HG03060 (cell line): ENCODE data around the gene LEMD3.

Experiments
- ATAC-seq: cut with Tn5 transposase; IDR thresholded peaks from one replicate; pipeline ENCODE4 v1.9.1; 2021; ENCODE audit warnings: low read depth, moderate number of reproducible peaks; ENCODE audit not compliant: unreplicated experiment

LEMD3 gene

DNA sequence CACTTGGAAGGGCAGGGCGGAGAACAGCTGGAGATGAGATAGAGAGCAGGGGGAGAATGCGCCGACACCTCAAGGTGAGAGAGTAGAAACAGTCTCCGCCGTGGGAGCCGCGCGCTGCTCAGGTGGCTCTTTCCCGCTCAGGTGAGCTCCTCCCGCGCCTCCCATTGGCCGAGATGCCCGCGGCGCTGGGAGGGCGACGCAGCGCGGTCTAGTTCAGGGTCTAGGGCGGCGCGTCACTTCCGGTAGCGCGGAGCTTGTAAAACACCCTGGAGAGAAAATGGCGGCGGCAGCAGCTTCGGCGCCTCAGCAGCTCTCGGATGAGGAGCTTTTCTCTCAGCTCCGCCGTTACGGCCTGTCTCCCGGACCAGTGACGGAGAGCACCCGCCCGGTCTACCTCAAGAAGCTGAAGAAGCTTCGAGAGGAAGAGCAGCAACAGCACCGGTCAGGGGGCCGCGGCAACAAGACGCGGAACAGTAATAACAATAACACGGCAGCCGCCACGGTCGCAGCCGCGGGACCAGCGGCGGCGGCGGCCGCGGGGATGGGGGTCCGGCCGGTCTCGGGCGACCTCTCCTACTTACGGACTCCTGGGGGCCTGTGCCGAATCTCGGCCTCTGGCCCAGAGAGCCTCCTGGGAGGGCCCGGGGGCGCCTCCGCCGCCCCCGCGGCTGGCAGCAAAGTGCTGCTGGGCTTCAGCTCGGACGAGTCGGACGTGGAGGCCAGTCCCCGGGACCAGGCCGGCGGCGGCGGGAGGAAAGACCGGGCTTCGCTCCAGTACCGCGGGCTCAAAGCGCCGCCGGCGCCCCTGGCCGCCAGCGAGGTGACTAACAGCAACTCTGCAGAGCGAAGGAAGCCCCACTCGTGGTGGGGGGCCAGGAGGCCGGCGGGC is at the start of gene LEMD3:
Gene LEMD3 (plus strand): TSS at position 264 of the 889 bp plus-strand sequence. CDS start 14 bp downstream, at position 278.
- peak; percentile 78 for ATAC-seq

DNA sequence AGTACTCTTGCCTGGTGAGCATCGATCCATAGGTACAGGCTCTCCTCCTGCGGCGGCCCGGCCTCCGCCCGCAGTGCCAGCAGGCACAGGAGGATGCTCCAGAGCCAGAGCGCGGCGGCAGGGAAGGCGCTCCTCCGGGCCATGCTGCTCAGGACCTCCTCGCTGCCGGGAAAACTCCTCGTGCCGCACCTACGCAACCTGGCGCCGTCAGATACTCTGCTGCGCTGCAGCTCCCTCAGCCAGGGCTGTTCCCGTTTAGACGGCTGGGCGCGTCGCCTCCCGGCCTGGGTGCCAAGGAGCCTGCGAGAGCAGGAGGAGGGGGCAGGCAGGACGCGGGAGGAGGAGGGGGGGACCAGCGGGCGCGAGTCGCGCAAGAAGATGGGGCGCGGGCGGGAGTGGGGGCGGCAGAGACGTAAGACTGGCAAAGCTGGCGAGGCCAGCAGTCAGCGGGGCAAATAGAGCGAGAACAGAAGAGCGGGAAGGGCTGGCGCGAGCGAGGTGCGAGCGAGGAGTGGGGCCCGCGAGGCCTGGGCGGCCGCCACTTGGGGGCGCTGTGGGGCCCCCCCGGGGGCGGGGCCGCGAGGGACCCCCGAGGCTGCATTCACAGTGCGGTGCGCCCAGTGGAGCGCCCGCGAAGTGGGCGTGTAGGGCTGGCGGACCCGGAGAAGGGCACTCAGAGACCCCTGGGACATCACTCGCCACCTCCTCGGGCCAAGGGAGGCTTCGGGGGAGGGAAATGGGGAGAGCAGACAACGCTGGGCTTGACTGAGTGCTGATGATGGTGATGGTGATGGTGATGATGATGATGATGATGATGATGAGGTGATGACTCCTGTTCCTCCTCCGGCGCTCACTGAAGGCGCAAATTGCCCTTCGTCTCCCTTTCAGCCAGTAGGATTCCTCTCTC is 48.1 kb upstream of the LEMD3 start, which contains the start of gene WIF1:
Gene WIF1 (minus strand): TSS at position 257 of the 907 bp plus-strand sequence. CDS start 114 bp downstream, at position 143.
- no peak for ATAC-seq

DNA sequence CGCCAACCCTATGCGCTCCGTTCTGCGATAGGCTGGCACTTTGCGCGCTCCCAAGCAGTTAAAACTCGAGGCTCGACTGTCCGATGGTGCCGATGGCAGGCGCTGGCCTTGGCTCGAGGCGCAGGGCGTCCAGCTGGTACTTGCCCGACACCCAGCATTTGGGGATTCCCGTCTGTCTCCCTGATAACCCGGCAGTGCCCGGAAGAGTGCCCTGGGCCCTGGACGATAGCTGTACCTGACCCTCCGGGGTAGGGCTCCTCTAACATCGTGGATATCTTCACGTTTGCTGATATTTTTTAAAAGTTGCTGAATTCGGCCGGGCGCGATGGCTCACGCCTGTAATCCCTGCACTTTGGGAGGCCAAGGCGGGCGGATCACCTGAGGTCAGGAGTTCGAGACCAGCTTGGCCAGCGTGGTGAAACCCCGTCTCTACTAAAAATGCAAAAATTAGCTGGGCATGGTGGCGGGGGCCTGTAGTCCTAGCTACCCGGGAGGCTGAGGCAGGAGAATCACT is 47.4 kb upstream of the LEMD3 start:
- ATAC-seq = no peak

DNA sequence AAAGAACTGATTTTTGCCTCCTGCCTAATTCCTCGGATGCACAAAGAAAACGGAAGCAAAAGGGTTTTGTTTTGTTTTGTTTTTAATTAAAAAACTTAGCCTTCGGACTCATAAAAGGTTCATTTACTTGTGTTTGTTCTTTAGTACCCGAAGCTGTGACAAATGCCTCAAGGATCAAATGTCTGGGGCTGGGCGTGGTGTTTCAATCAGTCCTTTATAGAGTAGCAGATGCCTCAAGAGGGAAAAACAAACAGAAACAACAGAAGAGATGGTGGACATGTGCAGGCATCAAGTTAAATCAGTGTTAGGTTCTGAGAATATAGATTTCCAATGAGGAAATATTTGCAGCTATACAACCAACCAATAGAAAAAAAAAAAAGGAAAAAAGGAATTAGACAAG is 46.7 kb upstream of the LEMD3 start:
- ATAC-seq = no peak

DNA sequence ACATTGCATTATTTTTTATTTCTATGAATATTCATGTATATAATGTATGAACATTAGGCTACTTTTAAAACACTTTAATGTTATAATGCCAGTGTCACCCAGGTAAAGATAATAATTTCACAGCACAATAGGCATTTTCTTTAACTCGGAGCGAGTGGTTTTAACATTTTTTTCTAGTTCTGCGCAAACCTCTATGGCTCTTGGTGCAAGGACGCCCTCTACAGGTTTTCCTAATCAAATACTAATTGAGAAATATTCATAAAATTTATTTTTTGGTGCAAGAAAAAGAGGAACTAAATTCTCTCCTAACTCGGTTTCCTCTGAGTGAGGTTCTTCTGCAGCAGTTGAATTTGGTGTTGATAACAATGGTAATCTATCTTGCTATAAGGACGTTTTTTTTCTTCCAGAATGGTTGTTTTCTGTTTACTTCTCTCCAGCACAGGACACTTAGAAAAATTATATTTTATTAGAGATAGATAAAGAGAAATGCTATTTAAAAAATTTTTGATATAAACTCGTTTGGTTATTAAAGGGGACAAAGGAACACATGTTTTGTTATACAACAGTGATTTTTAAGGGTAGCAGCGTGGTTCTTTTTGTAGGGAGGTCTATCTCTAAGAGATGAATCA is 45.8 kb upstream of the LEMD3 start:
- ATAC-seq = no peak

DNA sequence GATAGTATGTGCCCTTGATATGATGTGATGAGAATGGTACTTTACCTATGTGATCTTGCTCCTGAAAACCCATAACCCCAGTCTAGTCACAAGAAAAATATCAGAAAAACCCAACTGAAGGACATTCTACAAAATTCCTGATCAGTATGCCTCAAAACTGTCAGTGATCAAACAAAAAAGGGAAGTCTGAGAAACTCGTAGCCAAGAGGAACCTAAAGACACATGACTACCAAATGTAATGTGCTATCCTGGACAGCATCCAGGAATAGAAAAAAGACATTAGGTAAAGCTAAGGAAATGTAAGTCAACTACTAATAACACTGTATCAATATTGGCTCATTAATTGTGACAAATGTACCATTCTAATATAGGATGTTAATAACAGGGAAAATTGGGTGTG is 44.1 kb upstream of the LEMD3 start:
- no peak for ATAC-seq

DNA sequence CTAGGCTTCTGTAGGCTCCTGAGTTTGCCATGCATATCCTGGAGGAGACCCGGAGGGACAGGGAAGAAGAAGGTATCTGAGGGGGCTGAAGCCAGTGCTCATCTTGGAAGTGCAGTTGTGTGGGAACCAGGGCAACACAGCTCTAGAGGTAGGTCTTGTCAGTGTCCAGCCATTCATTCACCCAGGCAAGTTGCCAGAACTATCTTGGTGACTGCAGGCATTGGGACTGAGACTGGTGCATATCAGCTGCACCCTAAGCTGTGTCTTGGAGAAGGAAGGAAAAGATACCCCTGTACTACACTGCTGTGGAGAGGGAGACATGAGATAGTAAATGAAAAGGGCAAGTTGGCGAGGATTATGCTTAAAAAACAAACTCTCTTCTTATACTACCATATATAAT is 43.4 kb upstream of the LEMD3 start:
- no peak for ATAC-seq

DNA sequence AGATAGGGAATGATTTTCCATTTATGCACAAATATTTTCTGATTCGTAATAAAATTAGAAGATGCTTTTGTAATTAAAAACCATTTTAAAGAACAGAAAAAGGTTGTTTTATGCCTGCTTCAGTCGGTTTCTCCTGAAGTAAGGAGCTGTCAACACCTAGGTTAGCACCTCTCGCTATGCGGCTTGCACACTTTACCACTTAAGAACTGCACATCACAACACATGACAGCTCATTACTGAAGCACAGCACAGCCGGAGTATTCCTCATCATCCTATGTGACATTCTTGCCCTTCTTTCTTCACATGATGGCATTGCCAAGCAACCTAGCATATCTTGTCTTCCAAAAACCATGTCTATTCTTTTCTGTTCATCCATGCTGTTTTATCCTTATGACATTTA is 42.9 kb upstream of the LEMD3 start:
- ATAC-seq = no peak

DNA sequence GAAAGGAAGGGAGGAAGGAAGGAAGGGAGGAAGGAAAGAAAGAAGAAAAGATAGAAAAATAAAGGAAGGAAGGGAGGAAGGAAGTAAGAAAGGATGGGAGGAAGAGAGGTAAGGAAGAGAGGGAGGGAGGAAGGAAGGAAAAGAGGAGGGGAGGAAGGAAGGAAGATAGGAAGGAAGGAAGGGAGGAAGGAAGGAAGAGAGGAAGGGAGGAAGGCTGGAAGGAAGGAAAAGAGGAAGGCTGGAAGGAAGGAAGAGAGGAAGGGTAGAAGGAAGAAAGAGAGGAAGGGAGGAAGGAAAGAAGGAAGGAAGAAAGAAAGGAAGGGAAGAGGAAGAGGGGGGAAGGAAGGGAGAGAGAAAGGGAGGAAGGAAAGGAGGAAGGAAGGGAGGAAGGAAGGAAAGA is 35.5 kb upstream of the LEMD3 start:
- ATAC-seq = no peak

DNA sequence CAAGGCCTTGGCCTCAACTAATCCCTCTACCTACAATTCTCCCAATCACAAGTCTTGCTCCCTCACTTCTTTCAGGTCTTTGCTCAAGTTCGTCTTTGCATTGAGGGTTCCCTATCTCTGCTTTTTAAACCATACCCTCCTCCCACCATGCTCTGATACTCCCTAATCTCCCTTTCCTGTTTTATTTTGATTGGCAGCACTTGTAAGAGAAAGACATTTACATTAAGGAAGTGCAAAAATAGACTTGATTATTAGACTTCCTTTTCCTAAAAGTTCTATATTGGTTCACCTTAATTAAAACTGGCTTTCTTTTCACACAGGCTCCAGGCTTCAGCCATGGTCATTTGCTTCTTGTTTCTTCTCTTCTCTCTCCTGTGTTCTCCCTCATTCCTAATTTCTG is 30.0 kb upstream of the LEMD3 start:
- ATAC-seq = no peak

DNA sequence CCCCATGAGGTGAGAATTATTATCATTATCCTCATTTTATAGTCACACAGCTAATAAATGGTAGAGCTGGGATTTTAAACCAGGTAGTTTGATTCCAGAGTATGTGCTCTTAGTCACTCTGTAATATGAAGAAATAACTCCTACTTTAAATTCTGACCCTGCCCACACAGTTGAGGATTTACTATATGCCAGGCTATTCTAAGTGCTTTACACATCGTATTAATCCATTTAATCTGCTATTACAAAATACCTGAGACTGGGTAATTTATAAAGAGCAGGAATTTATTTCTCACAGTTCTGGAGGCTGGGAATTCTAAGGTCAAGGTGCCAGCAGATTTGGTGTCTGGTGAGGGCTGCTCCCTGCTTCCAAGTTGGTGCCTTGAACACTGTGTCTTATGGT is 28.6 kb upstream of the LEMD3 start:
- ATAC-seq = no peak

DNA sequence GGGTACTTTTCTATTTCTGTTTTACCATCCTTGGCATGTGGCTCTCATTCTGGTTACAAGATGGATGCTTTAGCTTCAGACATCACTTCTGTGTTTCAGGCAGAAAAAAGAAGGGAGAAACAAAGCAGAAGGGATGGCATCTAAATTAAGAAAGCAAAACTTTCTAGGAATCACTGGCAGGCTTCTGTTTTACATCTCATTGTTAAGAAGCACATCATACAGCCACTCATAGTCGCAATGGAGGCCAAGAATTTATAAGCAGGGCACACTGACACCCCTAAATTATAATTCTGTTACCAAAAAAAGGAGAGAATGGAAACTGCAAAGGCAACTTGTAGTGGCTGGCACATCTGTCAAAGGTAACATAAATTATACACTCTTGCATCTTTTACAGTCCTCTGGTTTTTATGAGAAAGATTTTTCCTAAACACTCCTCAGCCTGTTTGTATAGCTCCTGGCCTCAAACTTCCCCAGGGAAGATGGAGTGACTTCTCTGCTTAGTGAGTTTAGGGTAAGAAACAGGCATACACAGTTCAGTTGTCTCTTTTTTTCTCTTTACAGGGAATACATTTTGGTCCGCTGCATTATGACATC is 22.0 kb upstream of the LEMD3 start:
- ATAC-seq = no peak

DNA sequence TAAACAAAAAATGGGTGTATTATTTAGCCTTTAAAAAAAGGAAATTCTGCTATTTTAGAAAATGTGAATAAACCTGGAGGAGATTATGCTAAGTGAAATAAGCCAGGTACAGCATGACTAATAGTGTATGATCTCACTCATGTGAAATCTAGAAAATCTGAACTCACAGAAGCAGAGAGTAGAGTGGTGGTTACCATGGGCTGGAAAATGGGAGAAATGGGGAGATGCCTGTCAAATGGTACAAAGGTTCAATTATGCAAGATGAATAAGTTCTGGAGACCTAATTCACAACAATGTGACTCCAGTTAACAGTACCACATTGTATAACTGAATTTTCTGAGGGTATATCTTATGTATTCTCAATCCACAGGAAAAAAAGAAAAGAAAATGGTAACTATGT is 17.4 kb upstream of the LEMD3 start:
- no peak for ATAC-seq

DNA sequence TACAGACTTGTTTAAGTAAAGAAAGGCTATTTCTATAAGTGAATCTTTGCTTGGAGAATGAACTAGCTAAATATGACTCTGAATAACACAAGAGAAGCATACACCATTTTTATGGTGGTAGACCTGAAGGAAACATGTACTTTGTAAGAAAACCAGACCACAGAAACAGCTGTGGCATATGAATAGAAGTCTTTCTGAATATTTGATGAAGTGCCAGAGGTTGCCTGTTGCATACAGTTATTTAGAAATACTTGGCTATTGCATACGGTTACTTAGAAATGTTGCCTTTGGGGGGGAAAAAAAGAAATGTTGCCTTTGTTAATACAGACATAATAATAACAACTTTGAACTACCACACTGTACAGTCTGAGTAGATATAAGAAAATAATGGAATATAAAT is 16.8 kb upstream of the LEMD3 start:
- no peak for ATAC-seq

DNA sequence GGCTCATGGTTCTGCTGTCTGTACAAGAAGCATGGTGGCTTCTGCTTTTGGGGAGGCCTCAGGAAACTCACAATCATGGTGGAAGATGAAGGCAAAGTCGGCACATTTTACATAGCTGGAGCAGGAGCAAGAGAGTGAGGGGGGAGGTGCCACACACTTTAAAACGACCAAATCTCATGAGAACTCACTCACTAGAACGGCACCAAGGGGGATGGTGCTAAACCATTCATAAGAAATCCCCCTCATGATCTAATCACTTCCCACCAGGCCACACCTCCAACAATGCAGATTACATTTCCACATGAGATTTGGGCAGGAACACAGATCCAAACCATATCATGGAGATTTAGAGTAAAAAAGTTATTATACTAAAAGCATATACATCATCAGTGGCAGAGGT is 13.6 kb upstream of the LEMD3 start:
- no peak for ATAC-seq

DNA sequence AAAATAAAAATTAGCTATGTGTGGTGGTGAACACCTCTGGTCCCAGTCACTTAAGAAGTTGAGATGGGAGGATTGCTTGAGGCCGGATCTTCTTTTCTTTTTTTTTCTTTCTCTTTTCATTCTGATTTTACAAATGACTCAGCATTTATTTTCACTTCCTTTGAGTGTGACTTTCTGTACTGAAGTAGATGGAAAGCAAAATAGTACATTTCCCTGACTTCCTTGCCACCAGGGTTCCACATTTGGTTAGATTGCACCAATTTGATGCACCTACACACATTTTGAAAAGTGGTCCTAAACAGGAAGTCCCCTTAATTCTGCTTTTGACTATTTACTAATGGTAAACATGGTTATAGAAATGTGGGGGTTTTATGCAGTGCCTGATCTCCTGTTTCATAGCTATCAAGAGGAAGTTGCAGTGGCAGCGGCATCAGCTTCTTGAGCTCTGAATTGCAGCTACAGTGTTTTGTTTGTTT is 13.0 kb upstream of the LEMD3 start:
- peak; percentile 90 for ATAC-seq

DNA sequence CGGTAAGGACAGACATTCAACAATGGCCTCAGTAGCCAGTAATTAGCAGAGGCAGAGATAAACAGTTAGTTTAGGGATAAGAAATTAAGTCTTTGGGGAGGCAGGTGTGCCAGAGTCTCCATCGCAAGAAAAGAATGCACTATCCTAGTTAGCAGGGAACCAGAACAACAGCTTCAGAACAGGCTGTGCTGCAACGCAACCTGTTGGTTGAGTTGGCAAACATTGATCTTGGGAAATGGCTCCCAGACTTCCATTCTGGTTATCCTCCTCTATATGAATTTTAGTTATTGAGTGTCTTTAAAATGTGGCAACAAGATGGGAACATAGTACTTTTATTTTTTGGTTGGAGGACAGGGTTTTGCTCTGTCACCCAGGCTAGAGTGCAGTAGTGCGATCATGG is 12.3 kb upstream of the LEMD3 start:
- ATAC-seq = no peak

DNA sequence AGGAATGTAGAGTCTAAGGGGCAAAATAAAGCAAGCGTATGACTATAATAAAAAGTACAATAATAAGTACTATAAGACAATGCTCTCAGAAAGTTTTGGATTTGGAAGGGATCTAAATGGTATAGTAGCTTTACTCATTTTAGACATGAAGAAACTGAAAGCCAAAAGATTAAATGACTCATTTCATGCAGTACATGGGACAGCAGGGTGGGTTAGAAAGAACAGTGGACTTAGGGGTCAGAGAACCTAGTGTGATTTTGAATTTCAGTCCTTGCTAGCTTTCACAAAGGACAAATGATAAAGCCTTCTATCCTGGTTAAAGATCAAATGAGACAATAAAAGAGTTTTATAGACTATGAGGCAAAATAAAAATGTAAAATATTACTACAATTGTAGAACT is 6.8 kb upstream of the LEMD3 start:
- no peak for ATAC-seq

DNA sequence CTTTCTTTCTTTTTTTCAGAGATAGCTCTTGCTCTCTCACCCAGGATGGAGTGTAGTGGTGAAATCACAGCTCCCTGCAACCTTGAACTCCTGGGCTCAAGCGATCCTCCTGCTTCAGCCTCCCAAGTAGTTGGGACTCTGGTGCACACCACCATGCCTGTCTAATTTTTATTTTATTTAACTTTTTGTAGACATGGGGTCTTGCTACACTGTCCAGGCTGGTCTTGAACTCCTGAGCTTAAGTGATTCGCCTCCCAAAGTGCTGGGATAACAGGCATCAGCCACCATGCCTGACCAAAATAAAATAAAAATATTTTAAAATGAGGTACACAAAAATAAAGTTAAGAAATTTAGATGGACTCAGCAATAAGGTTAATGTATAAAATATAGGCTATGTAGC is 5.1 kb upstream of the LEMD3 start:
- ATAC-seq = no peak

DNA sequence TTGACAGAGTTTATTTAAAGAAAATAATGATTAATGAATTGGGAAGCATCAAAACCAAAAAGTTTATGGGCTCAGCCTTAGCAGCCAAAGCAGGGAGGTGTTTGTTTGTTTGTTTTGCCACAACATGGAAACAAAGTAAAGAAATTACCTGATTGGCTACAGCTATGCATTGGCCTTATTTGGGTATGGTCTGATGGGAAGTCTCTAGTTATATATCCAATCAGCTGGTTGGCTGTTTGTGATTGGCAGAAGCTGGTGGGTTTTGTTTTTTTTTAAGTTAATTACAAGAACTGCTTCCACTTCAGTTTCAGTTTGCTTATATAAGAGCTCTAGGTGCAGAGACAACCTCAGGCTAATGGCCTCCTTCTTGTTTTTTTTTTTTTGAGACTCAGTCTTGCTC is 4.6 kb upstream of the LEMD3 start:
- ATAC-seq = no peak
